Right lobe of liver (tissue), 6 donors: Measurements from ENCODE around the gene CCDC127. TPM values are rescaled to one million over a fixed set of nuclear protein-coding genes. Genes with fewer than 3 reads are reported as not detected.

Source experiments
- ATAC-seq, 4 donors: fragments of 200-7000 bp; cut with Tn5 transposase; one replicate each; pipeline ENCODE4 v1.9.1; 2020; ENCODE audit warnings: mild to moderate bottlenecking in 4 of 4, moderate library complexity in 4 of 4
- DNase-seq, 3 donors: peaks; one replicate each; pipeline ENCODE4 v3.0.0-alpha.2; 2020
- H3K27ac ChIP-seq, 3 donors: fragments of 200-600 bp; one replicate each; pipeline ENCODE4 v1.8.0; 2022
- H3K27me3 ChIP-seq, 2 donors: fragments of 200-600 bp; one replicate each; pipeline ENCODE4 v1.8.0; 2022
- H3K36me3 ChIP-seq, 4 donors: fragments of 200-600 bp; sonication (generic) in 1 of 4; one replicate each; pipeline versions ENCODE4 v1.5.1 to v1.8.0; 2017 to 2022; ENCODE audit warnings: control low read depth in 1 of 4
- H3K4me1 ChIP-seq, 4 donors: fragments of 200-600 bp; sonication (generic) in 1 of 4; one replicate each; pipeline versions ENCODE4 v1.5.1 to v1.8.0; 2017 to 2022; ENCODE audit warnings: control low read depth in 1 of 4
- H3K4me3 ChIP-seq, 3 donors: fragments of 200-600 bp; one replicate each; pipeline ENCODE4 v1.8.0; 2022
- H3K9me3 ChIP-seq, 4 donors: fragments of 200-600 bp; sonication (generic) in 1 of 4; one replicate each; pipeline versions ENCODE4 v1.5.1 to v1.8.0; 2017 to 2022; ENCODE audit warnings: control low read depth in 1 of 4
- CTCF ChIP-seq, 4 donors: fragments of 200-600 bp in 3 of 4; fragments of 450-650 bp in 1 of 4; IDR thresholded peaks; one replicate each; pipeline versions ENCODE4 v1.5.1 to v1.8.0; 2016 to 2022; ENCODE audit warnings: antibody characterized with exemption in 4 of 4, mild to moderate bottlenecking in 2 of 4
- POLR2A ChIP-seq: fragments of 450-650 bp; IDR thresholded peaks from one replicate; pipeline ENCODE4 v1.6.1; 2017; ENCODE audit warnings: antibody characterized with exemption, mild to moderate bottlenecking
- WGBS: methylation state at CpG from one replicate; pipeline ENCODE4 v1.1.6; 2018; ENCODE audit warnings: low coverage, low lambda C conversion rate; ENCODE audit not compliant: insufficient coverage; ENCODE audit errors: missing lambda C conversion rate; 5-methylcytosine and 5-hydroxymethylcytosine counted together
- intact Hi-C, 2 donors: fragments of 100-400 bp; cut with DNase I; formaldehyde crosslinking; loops; one replicate each; pipeline versions ENCODE4 v1.11.2 to v1.14.1; 2022
- total RNA-seq, 6 experiments: library from RNA; depleted of rRNA in 2 of 6; stranded (reverse); fragments of >200 nt in 2 of 6; fragmentation: NEBNext Ultra II Directional in 3 of 6; extraction: Animal tissue kit (Norgen Biotek cat#: 25700) in 3 of 6; gene quantifications; one replicate each; pipeline versions ENCODE4 v1.1.0 to v1.2.4, GENCODE V29; 2016 to 2023
- donor health status: DM: no; HTN: yes; CAD: no.
- donor health status: DM: no; HTN: no; CAD: no.
- donor health status: DM: no; HTN: no; CAD: no.
- donor health status: DM: no; HTN: yes; CAD: no.
- donor health status: DM: no; HTN: yes; CAD: no.

CCDC127 gene
- total RNA-seq, 6 experiments from 2014 or later: 1.2 to 3.6 (median 2.2) TPM

- Histone ChIP-seq H3K4me3 (no peak overlapping the region), H3K27ac (no peak overlapping the region), H3K9me3 (no peaks in the 10 kb centered on the region), H3K4me1 (no peaks in the 10 kb centered on the region), H3K36me3 (no peaks in the 10 kb centered on the region), H3K27me3 (no peaks in the 10 kb centered on the region)
- 74% methylated on average over 6 of the region's 6 CpGs for WGBS
- no peak for TF ChIP-seq POLR2A
- TF ChIP-seq CTCF (IDR thresholded peaks at IDR 0.05): no peak
- intact Hi-C loops: no loop called here
- DNase-seq: no peak
- no peak for ATAC-seq
These were observed 68.0 kb downstream of the CCDC127 start for GRCh38 chr5:149745-150485.

- H3K27me3 ChIP-seq: no peaks in the 10 kb centered on the region
- H3K9me3 ChIP-seq: no peaks in the 10 kb centered on the region
- no peak for TF ChIP-seq CTCF (IDR thresholded peaks at IDR 0.05)
- TF ChIP-seq POLR2A: no peak
- no peak for DNase-seq
- WGBS: 57% methylated on average over 1 of the region's 1 CpG
- no peaks in the 10 kb centered on the region for H3K4me1 ChIP-seq
- intact Hi-C loops: no loop called here
- H3K36me3 ChIP-seq: no peaks in the 10 kb centered on the region
- no peak for ATAC-seq
- no peak overlapping the region for H3K4me3 ChIP-seq
- H3K27ac ChIP-seq: no peak overlapping the region
These were observed 70.2 kb downstream of the CCDC127 start for GRCh38 chr5:147751-148150.

Other genes starting within 250 kb of the CCDC127 start
- under 1 TPM in 2 of 6 experiments, not detected in 4; 0.13 to 0.18 TPM for gene PLEKHG4B, start 126.0 kb downstream of the CCDC127 start, total RNA-seq
- not detected for gene LRRC14B, start 26.7 kb downstream of the CCDC127 start, total RNA-seq
- 100 to 1,000 TPM; 165 to 223 (median 188) TPM for gene SDHA, start 167 bp upstream of the CCDC127 start, total RNA-seq
- 10 to 100 TPM; 33.4 to 52.2 (median 41.3) TPM for gene PDCD6, start 53.5 kb upstream of the CCDC127 start, total RNA-seq
- gene AHRR, start 103.6 kb upstream of the CCDC127 start, total RNA-seq: under 1 TPM; 0.06 to 0.81 (median 0.43) TPM
- 10 to 100 TPM; 14.6 to 24.3 (median 20.0) TPM for gene EXOC3, start 225.0 kb upstream of the CCDC127 start, total RNA-seq